MM.1S (cell line): ENCODE measurements around the gene LCNL1.
"Not testable (repeated sequence)": the region's sequence is repeated elsewhere in the genome, so short reads cannot be mapped to it uniquely, and the experiment has no call there.

Source experiments
- DNase-seq: peaks from one replicate; pipeline ENCODE4 v3.0.0-alpha.2; 2015
- H2AFZ ChIP-seq: fragments of 300-600 bp; sonication (generic); 2 replicates; pipeline ENCODE4 v1.6.0; 2016; ENCODE audit warnings: antibody characterized with exemption, low read length
- H3F3A ChIP-seq: fragments of 300-600 bp; sonication (generic); 2 replicates; pipeline ENCODE4 v1.6.1; 2016; ENCODE audit warnings: mild to moderate bottlenecking, antibody characterized with exemption, low read length, moderate library complexity, mixed read lengths; ENCODE audit not compliant: insufficient read depth
- H3K27ac ChIP-seq: fragments of 300-600 bp; sonication (generic); 2 replicates; pipeline ENCODE4 v1.5.1; 2016; ENCODE audit warnings: mild to moderate bottlenecking, low read length
- H3K27me3 ChIP-seq: fragments of 300-600 bp; sonication (generic); replicated peaks from 2 replicates; pipeline ENCODE4 v1.6.0; 2016; ENCODE audit warnings: low read length; ENCODE audit not compliant: insufficient read depth
- H3K36me3 ChIP-seq: fragments of 300-600 bp; sonication (generic); replicated peaks from 2 replicates; pipeline ENCODE4 v1.6.1; 2016; ENCODE audit warnings: mild to moderate bottlenecking, low read length, mixed read lengths; ENCODE audit not compliant: insufficient read depth
- H3K4me1 ChIP-seq: fragments of 300-600 bp; sonication (generic); 2 replicates; pipeline ENCODE4 v1.6.1; 2016; ENCODE audit warnings: low read length, mixed read lengths
- H3K4me2 ChIP-seq: fragments of 300-600 bp; sonication (generic); 2 replicates; pipeline ENCODE4 v1.6.0; 2016; ENCODE audit warnings: low read depth, low read length
- H3K4me3 ChIP-seq: fragments of 300-600 bp; sonication (generic); 2 replicates; pipeline ENCODE4 v1.5.1; 2016; ENCODE audit warnings: low read length, mixed read lengths
- H3K79me2 ChIP-seq: fragments of 300-600 bp; sonication (generic); 2 replicates; pipeline ENCODE4 v1.6.1; 2016; ENCODE audit warnings: mixed run types, low read length, mixed read lengths
- H3K9ac ChIP-seq: fragments of 300-600 bp; sonication (generic); 2 replicates; pipeline ENCODE4 v1.6.1; 2016; ENCODE audit warnings: low read length, mixed read lengths
- H3K9me2 ChIP-seq: fragments of 300-600 bp; sonication (generic); replicated peaks from 2 replicates; pipeline ENCODE4 v1.6.1; 2016; ENCODE audit warnings: mild to moderate bottlenecking, low read length, mixed read lengths; ENCODE audit not compliant: insufficient read depth
- H3K9me3 ChIP-seq: fragments of 300-600 bp; sonication (generic); replicated peaks from 2 replicates; pipeline ENCODE4 v1.6.1; 2016; ENCODE audit warnings: mild to moderate bottlenecking, low read length, mixed read lengths; ENCODE audit not compliant: insufficient read depth
- H4K20me1 ChIP-seq: fragments of 300-600 bp; sonication (generic); 2 replicates; pipeline ENCODE4 v1.6.1; 2016; ENCODE audit warnings: mild to moderate bottlenecking, low read length, moderate library complexity, mixed read lengths; ENCODE audit not compliant: insufficient read depth
- CTCF ChIP-seq: fragments of 300-600 bp; sonication (generic); IDR thresholded peaks from 2 replicates; pipeline ENCODE4 v1.5.1; 2016; ENCODE audit warnings: antibody characterized with exemption, low read length, mixed read lengths
- EZH2 ChIP-seq: fragments of 300-600 bp; sonication (generic); optimal IDR thresholded peaks from 2 replicates; pipeline ENCODE3; 2017; ENCODE audit warnings: low read depth, mild to moderate bottlenecking, antibody characterized with exemption, low read length, mixed read lengths
- EZH2phosphoT487 ChIP-seq: fragments of 300-600 bp; sonication (generic); IDR thresholded peaks from 2 replicates; pipeline ENCODE4 v1.6.1; 2018; ENCODE audit warnings: antibody characterized with exemption, low read length

The LCNL1 gene

GRCh38 chr9:137002646-137003041 is 19.9 kb downstream of the LCNL1 start:
- Histone ChIP-seq H3K27ac (no peak overlapping the region), H3K27me3 (peaks cover 59% of the 10 kb centered on the region), H3K9me3 (no peaks in the 10 kb centered on the region), H3F3A (peaks cover 2% of the 10 kb centered on the region; the same call in 1 of the 2 replicates), H3K79me2 (no peaks in the 10 kb centered on the region), H4K20me1 (no peaks in the 10 kb centered on the region), H3K36me3 (no peaks in the 10 kb centered on the region), H3K4me3 (no peak overlapping the region), H3K9me2 (no peaks in the 10 kb centered on the region), H3K4me1 (peaks cover 2% of the 10 kb centered on the region; the same call in 1 of the 2 replicates), H3K4me2 (no peak overlapping the region), H2AFZ (no peak overlapping the region), H3K9ac (no peak overlapping the region)
- DNase-seq: no peak
- TF ChIP-seq EZH2: no peak
- TF ChIP-seq CTCF: no peak
- no peak for TF ChIP-seq EZH2phosphoT487

GRCh38 chr9:137004285-137004684 is 21.5 kb downstream of the LCNL1 start:
- H2AFZ ChIP-seq, H3K79me2 ChIP-seq, H3K36me3 ChIP-seq, H4K20me1 ChIP-seq, H3K9me2 ChIP-seq, DNase-seq, H3K9ac ChIP-seq, H3K4me3 ChIP-seq, H3K27ac ChIP-seq, H3F3A ChIP-seq, H3K4me1 ChIP-seq, H3K9me3 ChIP-seq, H3K4me2 ChIP-seq: not testable (repeated sequence)
- H3K27me3 ChIP-seq: peaks cover 60% of the 10 kb centered on the region
- peak; percentile 15; the same call in 1 of the 2 replicates for TF ChIP-seq CTCF

- Histone ChIP-seq H3K9me3 (no peaks in the 10 kb centered on the region), H3K4me2 (no peak overlapping the region), H2AFZ (no peak overlapping the region), H3K27me3 (peaks cover 57% of the 10 kb centered on the region), H3K9ac (no peak overlapping the region), H3K4me1 (no peaks in the 10 kb centered on the region), H3K36me3 (no peaks in the 10 kb centered on the region), H3K27ac (no peak overlapping the region), H3F3A (no peaks in the 10 kb centered on the region), H3K9me2 (no peaks in the 10 kb centered on the region), H3K4me3 (no peak overlapping the region), H4K20me1 (no peaks in the 10 kb centered on the region), H3K79me2 (no peaks in the 10 kb centered on the region)
- no peak for DNase-seq
- no peak for TF ChIP-seq EZH2
Observed at GRCh38 chr9:137006116-137007003, 23.6 kb downstream of the LCNL1 start.
